Spinal cord (tissue), 4 donors: ENCODE results near the gene NRIP3. TPM values are rescaled to one million over a fixed set of nuclear protein-coding genes. Genes with fewer than 3 reads are reported as not detected.

ENCODE experiments used
- polyA plus RNA-seq, 2 donors: library from polyadenylated mRNA; unstranded; fragments of 120-200 nt; gene quantifications; one replicate each; pipeline ENCODE4 v1.2.1, GENCODE V29; 2013; ENCODE audit not compliant: insufficient read length in 2 of 2
- small RNA-seq: library from RNA; depleted of rRNA; stranded (forward); fragments of <200 nt; gene quantifications from one replicate; pipeline ENCODE3, GENCODE V24; 2014; ENCODE audit warnings: low replicate concordance
- total RNA-seq, 2 donors: library from RNA; depleted of rRNA in 1 of 2; stranded (reverse); fragments of 120-200 nt in 1 of 2; fragments of >200 nt in 1 of 2; gene quantifications; one replicate each; pipeline versions ENCODE4 v1.2.3 to v1.2.4, GENCODE V29; 2013 to 2014

Gene NRIP3
- total and polyA plus RNA-seq, 4 donors: 9.9 to 57.1 (median 29.4) TPM

Small RNAs within 50 kb of the gene (small RNA-seq; reads per million reads assigned to genes)
- gene RF00019: not detected

Other genes starting within 250 kb of the NRIP3 start
- gene AKIP1, start 92.8 kb downstream of the NRIP3 start, total RNA-seq: 10 to 100 TPM; 21.3 to 29.6 TPM
- gene AKIP1, start 92.8 kb downstream of the NRIP3 start, polyA plus RNA-seq: 10 to 100 TPM; 33.4 to 43.6 TPM
- gene C11orf16, start 71.1 kb downstream of the NRIP3 start, total RNA-seq: under 1 TPM in 1 of 2 donors, not detected in 1; 0.99 TPM
- 1 to 10 TPM in 1 of 2 donors, under 1 TPM in 1; 0.30 to 1.1 TPM for gene C11orf16, start 71.1 kb downstream of the NRIP3 start, polyA plus RNA-seq
- gene ASCL3, start 61.0 kb downstream of the NRIP3 start, total RNA-seq: not detected
- gene ASCL3, start 61.0 kb downstream of the NRIP3 start, polyA plus RNA-seq: under 1 TPM in 1 of 2 donors, not detected in 1; 0.26 TPM
- gene TMEM9B, start 39.6 kb downstream of the NRIP3 start, total RNA-seq: 10 to 100 TPM; 57.2 to 74.4 TPM
- 100 to 1,000 TPM; 117 to 134 TPM for gene TMEM9B, start 39.6 kb downstream of the NRIP3 start, polyA plus RNA-seq
- gene SCUBE2, start 87.6 kb upstream of the NRIP3 start, total RNA-seq: 10 to 100 TPM; 15.9 to 21.4 TPM
- 10 to 100 TPM; 23.9 to 29.4 TPM for gene SCUBE2, start 87.6 kb upstream of the NRIP3 start, polyA plus RNA-seq